OCI-LY1 (cell line): Measurements from ENCODE around the gene FAM234B.

Experiments used
- EZH2 ChIP-seq: fragments of 200-600 bp; sonication (generic), shearing (Covaris generic); IDR thresholded peaks from 2 replicates; pipeline ENCODE4 v1.8.0; 2017; ENCODE audit warnings: borderline replicate concordance, mixed run types, mild to moderate bottlenecking, antibody characterized with exemption, low read length, moderate library complexity, mixed read lengths
- TF ChIP-seq, protein P1 (sequence below): fragments of 200-600 bp; sonication (generic), shearing (Covaris generic); IDR thresholded peaks from 2 replicates; pipeline ENCODE4 v1.5.1; 2017; ENCODE audit warnings: mild to moderate bottlenecking, antibody characterized with exemption, low read length, moderate library complexity, mixed read lengths

DNA sequence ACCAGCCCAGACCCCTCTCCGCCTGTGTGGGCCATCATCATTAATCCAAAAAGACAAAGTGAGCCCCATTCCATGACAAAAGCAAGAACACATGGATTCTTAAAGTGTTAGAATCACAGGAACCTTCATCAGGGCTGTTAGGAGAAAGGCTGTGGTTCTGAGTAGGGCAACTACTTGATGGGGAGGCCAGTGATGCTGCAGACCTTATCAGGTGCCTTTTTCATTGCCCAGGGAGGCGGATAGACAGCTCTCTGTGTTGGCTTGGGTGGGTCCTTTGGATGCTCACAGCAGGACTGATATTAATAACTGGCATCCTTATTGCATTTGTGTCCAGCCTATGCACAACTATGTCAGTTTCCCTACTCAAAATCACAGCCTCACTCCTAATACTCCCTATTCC, 46.4 kb upstream of the FAM234B start:
- TF ChIP-seq, protein P1, sequence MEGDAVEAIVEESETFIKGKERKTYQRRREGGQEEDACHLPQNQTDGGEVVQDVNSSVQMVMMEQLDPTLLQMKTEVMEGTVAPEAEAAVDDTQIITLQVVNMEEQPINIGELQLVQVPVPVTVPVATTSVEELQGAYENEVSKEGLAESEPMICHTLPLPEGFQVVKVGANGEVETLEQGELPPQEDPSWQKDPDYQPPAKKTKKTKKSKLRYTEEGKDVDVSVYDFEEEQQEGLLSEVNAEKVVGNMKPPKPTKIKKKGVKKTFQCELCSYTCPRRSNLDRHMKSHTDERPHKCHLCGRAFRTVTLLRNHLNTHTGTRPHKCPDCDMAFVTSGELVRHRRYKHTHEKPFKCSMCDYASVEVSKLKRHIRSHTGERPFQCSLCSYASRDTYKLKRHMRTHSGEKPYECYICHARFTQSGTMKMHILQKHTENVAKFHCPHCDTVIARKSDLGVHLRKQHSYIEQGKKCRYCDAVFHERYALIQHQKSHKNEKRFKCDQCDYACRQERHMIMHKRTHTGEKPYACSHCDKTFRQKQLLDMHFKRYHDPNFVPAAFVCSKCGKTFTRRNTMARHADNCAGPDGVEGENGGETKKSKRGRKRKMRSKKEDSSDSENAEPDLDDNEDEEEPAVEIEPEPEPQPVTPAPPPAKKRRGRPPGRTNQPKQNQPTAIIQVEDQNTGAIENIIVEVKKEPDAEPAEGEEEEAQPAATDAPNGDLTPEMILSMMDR = no peak
- no peak for TF ChIP-seq EZH2
